ENCODE results near the gene MRPL53.

The MRPL53 gene

GRCh38 chr2:74429487-74430451 lies 42.7 kb downstream of the MRPL53 start:
- in situ Hi-C loops (cut with MboI; ENCODE audit: low sequenced_read_pairs): no loop called here

- in situ Hi-C loops (cut with MboI; ENCODE audit: low sequenced_read_pairs): no loop called here
These were observed 43.8 kb downstream of the MRPL53 start for GRCh38 chr2:74428675-74429074.

GRCh38 chr2:74427551-74427950 lies 44.9 kb downstream of the MRPL53 start:
- in situ Hi-C loops (cut with MboI; ENCODE audit: low sequenced_read_pairs): no loop called here

GRCh38 chr2:74426181-74426758 lies 46.2 kb downstream of the MRPL53 start:
- in situ Hi-C loops (cut with MboI; ENCODE audit: low sequenced_read_pairs): no loop called here

GRCh38 chr2:74425523-74425922 lies 47.0 kb downstream of the MRPL53 start:
- in situ Hi-C loops (cut with MboI; ENCODE audit: low sequenced_read_pairs): no loop called here

GRCh38 chr2:74424995-74425406 lies 47.5 kb downstream of the MRPL53 start:
- in situ Hi-C loops (cut with MboI; ENCODE audit: low sequenced_read_pairs): no loop called here

GRCh38 chr2:74424139-74424992 lies 48.1 kb downstream of the MRPL53 start:
- in situ Hi-C loops (cut with MboI; ENCODE audit: low sequenced_read_pairs): no loop called here

GRCh38 chr2:74423231-74424095 lies 49.0 kb downstream of the MRPL53 start:
- in situ Hi-C loops (cut with MboI; ENCODE audit: low sequenced_read_pairs): no loop called here
